Epidermal melanocyte (primary cell): Measurements from ENCODE around the gene KCNAB1.

Experiments
- DNase-seq: peaks from one replicate; pipeline ENCODE4 v3.0.0; 2011; ENCODE audit warnings: low spot score; ENCODE audit not compliant: insufficient read length

Gene KCNAB1

GRCh38 chr3:156400735-156401134 lies 280.4 kb downstream of the KCNAB1 start:
- no peak for DNase-seq

- DNase-seq, result no peak
Observed at GRCh38 chr3:156404217-156404616, 283.8 kb downstream of the KCNAB1 start.

- DNase-seq, result no peak
Observed at GRCh38 chr3:156406393-156406792, 286.0 kb downstream of the KCNAB1 start.

GRCh38 chr3:156407617-156408225 lies 287.3 kb downstream of the KCNAB1 start:
- DNase-seq, result no peak

- no peak for DNase-seq
Observed at GRCh38 chr3:156409694-156410093, 289.3 kb downstream of the KCNAB1 start.

- no peak for DNase-seq
Observed at GRCh38 chr3:156412600-156412999, 292.2 kb downstream of the KCNAB1 start.

- DNase-seq, result no peak
Observed at GRCh38 chr3:156413293-156413892, 293.0 kb downstream of the KCNAB1 start.

- DNase-seq, result no peak
Observed at GRCh38 chr3:156416846-156417558, 296.6 kb downstream of the KCNAB1 start.

GRCh38 chr3:156417559-156418132 lies 297.3 kb downstream of the KCNAB1 start:
- DNase-seq, result no peak

- DNase-seq, result no peak
Observed at GRCh38 chr3:156418428-156418827, 298.1 kb downstream of the KCNAB1 start.

GRCh38 chr3:156421534-156421933 lies 301.2 kb downstream of the KCNAB1 start:
- no peak for DNase-seq

- DNase-seq, result no peak
Observed at GRCh38 chr3:156424758-156425157, 304.4 kb downstream of the KCNAB1 start.

- no peak for DNase-seq
Observed at GRCh38 chr3:156425651-156426050, 305.3 kb downstream of the KCNAB1 start.

- no peak for DNase-seq
Observed at GRCh38 chr3:156429125-156429524, 308.7 kb downstream of the KCNAB1 start.

GRCh38 chr3:156431334-156432124 lies 311.2 kb downstream of the KCNAB1 start:
- DNase-seq, result no peak

- DNase-seq, result no peak
Observed at GRCh38 chr3:156432563-156432962, 312.2 kb downstream of the KCNAB1 start.

GRCh38 chr3:156433138-156433537 lies 312.8 kb downstream of the KCNAB1 start:
- no peak for DNase-seq

- DNase-seq, result no peak
Observed at GRCh38 chr3:156433910-156434309, 313.5 kb downstream of the KCNAB1 start.

GRCh38 chr3:156434921-156435320 lies 314.5 kb downstream of the KCNAB1 start:
- no peak for DNase-seq

- no peak for DNase-seq
Observed at GRCh38 chr3:156443079-156443478, 322.7 kb downstream of the KCNAB1 start.
